Activated gamma-delta T cell (primary cell): ENCODE measurements around the gene CCDC57.

Source experiments
- DNase-seq: peaks from one replicate; lab custom pipeline; 2025; lab: John Stamatoyannopoulos, UW

CCDC57 gene

DNA sequence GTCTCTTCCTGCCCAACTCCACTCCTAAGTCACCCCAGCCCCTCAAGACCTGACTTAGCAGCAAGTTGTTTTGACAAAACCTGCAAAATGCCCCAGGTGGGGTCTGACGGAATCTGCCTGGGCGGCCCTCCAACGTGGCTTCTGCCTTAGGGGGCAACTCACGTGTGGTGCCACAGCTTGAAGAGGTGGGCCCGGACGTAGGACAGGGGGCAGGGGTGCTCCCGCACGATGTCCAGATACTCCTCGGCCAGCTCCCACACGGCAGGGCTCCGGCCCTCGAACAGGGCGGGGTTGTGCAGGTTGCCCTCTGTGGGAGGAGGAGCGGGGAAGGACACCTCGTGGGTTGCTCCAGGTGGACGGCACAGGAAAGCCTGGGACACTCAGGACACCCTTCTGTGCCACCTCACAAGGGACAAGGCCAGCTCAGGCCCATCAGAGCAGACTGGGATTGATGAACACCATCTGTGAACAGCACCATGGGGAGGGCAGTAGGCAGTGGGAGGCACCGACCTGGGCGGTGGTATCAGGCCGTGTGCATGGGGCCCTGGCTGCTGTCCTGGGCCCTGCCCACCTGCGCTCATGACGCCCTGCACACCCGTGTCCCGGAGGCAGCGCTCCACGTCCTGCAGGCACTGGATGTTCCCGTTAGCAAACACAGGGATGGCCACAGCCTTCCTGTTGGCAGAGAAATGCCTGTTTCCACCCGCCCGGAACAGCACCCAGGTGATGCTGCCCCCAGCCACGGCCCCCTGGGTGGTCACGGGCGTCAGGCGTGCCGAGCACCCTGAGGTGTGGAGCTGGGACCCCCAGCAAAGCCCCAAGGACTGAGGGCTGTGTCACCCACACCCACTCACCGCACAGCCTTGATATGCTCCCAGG is 151.4 kb downstream of the CCDC57 start:
- no peak for DNase-seq

DNA sequence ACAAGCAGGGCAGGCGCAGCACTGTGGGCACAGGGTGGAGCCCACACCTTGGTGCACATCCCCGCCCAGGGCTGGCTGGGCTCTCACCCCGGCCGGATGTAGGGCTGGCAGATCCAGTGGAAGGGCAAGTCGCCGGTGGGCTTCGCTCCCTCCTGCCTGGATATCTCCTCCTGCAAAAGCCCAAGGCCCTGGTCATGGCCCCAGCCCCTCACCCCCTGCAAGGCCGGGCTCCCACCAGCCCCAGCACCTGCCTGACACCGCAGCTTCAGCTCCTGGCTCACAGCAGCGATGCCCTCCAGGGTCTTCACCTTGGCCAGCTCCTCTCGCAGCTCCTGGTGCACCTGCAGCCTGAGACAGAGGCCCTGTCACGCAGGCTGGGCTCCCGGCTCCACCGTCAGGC is 152.0 kb downstream of the CCDC57 start:
- DNase-seq, result no peak

GRCh38 chr17:82060001-82060380 is 152.7 kb downstream of the CCDC57 start:
- DNase-seq, result no peak

DNA sequence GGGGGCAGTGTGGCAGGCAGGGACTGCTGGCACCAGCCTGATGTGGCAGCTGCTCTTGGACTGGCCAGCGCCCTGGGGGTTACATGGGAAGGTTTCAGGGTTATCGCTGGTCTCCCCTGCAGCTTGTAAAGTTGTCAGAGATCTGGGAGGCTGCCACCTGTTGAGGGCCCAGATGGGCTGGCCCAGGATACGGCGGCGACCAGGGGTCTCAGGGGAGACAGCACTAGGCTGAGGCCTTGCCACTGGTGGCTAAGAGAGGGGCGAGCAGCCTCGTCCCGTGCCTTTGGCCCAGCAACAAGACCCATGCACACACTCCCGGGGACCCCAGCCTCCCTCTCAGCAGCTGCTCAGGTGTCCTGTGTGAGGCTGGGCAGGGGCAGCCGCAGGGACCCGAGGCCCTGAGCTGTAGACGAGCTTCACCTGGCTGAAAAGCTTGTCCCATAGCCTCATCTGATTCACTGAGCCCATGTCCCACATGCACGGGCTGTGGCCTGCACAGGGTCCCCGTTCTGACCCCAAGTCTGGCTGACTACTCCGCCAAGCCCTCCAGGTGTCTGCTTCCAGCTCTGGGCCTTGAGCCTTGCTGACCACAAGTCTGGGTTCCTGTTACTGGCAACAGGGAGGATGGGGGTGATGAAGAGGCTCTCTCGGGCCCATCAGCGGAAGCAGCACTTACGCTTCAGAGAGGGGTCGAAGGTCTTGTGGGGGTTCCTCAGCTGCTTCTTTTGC is 153.2 kb downstream of the CCDC57 start:
- no peak for DNase-seq

DNA sequence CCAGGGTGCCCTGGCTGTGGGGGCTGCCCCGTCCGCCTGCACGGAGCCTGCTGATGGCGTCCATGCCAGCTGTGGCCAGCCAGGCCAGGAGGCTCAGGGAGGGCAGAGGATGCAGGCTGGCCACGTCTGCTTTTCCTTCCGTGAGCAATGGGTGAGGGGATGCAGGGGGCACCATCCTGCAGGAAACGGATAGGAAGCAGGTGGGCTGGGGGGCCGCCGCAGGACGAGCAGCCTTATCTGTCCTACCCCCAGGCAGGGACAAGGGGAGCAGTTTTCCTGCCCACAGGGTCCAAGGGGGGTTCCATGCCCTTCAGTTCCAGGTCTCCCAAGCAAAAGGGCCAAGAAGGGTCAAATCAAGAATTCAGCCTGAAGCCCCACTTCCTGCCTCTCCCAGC is 153.8 kb downstream of the CCDC57 start:
- DNase-seq, result no peak

DNA sequence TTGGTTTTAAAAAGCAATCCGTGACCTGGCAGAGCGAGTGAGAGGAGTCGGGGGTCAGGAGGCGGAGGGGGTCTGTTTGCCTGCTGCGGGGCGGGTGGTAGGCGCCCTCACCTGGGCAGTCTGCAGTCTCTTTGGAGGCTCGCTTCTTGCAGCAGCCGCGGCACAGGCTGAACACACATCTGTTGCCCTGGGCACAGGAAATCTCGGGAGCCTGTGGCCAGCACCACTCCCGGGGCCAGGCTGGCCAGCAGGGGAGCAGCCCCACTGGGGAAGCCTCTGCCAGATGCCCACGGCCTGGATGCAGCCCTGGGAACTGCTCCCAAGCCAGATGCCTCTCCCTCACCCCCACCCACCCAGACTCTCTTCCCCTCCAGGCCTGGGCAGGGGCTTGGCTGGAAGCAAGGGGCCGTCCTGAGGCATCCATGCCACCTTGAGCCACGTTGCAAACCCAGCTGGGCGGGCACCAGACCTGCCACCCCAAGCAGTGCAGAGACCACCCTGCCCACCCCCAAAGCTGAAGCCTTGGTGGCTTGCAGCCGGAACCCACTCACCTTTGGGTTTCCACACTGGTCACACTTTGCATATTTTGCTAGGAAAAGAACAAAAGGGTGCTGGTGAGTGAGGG is 154.3 kb downstream of the CCDC57 start:
- no peak for DNase-seq

DNA sequence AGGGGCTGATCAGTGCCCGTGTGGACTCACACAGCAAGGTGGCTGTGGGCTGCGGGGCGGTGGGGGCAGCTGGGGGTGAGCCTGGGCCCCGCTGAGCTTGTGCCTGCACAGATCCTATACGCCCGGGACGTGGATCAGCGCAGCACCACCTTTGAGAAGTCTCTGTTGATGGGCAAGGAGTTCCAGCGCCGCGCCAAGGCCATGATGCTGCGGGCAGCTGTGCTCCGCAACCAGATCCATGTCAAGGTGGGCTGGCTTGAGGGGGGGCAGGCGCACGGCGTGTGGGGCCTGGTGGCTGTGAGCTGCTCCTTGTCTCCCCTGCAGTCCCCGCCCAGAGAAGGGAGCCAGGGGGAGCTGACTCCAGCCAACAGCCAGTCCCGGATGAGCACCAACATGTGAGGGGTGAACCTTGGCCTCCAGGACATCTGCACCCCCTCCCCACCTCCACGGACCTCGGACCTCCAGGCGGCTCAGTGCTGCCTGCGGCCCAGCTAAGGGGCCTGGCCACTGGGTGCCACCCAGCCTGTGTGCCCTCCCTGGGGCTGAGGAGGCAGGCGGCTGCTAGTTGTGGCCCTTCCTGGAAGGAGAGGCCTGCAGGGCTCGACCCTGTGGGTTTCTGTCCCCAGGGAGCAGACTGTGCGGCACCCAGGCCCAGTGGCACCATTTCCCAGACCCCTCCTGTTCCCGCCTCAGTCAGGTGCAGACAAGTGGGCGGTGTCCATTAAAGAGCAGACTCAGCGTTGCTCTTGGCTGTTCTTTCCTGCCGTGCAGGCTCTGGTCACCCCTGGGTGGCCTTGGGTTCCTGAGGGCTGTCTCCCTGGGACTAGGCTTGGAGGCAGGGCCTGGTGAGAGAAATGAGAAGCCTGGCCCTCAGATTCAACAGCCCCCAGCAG is 155.7 kb downstream of the CCDC57 start:
- DNase-seq, result no peak

DNA sequence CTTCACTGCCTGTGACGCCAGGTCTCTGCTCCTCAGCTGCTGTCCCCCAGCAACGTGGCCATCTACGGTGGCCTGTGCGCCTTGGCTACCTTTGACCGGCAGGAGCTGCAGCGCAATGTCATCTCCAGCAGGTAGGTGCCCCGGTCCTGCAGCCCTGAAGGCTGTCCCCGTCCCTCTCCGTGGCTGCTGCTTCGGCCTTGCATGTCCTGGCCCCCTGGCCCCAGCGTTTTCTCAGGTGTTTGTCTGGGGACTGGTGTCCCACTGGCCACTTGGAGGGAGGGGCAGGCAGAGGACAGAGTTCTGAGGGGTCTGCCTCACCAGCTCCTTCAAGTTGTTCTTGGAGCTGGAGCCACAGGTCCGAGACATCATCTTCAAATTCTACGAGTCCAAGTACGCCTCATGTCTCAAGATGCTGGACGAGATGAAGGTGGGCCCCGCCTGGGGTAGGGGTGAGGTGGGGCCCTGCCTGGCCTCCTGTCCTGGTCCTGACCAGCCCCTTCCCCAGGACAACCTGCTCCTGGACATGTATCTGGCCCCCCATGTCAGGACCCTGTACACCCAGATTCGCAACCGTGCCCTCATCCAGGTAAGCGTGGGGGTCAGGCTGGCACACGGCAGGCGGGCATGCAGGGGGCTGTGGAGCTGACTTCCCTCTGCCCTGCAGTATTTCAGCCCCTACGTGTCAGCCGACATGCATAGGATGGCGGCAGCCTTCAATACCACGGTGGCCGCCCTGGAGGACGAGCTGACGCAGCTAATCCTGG is 156.5 kb downstream of the CCDC57 start:
- no peak for DNase-seq

DNA sequence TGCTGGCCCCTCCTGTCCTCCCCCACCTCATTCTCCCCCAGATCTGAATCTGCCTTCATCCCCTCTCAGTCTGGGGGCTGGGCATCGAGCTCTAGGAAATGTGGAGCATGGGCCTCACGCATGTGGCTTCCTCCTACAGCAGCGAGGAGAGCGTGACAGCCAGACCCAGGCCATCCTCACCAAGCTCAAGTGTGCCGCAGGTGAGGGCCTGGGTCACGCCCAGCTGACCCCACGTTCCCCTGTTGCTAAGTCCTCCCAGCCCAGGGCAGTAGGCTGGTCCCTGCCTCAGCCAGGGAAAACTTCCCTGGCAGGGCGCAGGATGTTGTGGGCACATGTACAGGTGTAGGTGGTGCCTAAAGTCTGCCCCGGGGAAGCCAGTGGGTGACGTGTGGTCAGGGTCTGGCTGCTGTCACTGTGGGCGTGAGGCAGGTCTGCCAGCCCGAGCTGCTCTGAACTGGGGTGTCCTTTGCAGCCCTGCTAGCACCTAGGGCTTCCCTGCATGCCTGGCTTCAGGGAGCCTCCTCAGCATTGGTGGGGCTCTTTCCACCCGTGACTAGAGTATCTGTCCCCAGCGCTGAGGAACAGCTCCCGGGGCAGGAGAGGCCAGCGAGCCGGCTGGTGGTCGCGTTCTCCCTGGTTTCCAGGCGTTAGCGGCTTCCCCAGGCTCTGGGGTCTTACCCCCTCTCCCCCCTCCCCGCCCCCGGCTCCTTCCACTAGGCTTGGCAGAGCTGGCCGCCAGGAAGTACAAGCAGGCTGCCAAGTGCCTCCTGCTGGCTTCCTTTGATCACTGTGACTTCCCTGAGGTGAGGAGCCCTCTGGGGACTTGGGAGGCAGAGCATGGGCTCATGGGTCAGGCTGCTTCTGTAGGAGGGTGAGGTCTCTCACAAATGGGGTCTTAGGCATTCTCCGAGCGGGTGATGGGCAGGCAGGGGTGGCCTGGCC is 157.3 kb downstream of the CCDC57 start:
- no peak for DNase-seq

GRCh38 chr17:82054351-82055022 is 158.2 kb downstream of the CCDC57 start:
- no peak for DNase-seq

- no peak for DNase-seq
Observed at GRCh38 chr17:82053556-82054263, 158.9 kb downstream of the CCDC57 start.

DNA sequence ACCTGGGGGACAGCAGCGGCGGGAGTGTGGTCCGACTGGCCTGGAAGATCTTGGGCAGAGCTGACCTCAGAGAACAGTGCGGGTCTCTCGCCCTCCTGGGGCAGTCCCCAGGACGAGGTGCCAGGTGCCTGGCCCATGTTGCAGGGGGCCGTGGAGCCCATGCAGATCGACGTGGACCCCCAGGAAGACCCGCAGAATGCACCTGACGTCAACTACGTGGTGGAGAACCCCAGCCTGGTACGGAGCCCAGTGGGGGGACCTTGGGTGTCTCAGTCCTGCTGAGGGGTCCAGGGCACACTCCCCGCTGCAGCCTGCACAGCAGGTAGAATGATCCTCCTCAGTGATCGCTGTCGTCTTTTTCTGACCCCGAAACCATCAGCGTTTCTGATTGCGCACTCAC is 159.5 kb downstream of the CCDC57 start:
- DNase-seq, result no peak

DNA sequence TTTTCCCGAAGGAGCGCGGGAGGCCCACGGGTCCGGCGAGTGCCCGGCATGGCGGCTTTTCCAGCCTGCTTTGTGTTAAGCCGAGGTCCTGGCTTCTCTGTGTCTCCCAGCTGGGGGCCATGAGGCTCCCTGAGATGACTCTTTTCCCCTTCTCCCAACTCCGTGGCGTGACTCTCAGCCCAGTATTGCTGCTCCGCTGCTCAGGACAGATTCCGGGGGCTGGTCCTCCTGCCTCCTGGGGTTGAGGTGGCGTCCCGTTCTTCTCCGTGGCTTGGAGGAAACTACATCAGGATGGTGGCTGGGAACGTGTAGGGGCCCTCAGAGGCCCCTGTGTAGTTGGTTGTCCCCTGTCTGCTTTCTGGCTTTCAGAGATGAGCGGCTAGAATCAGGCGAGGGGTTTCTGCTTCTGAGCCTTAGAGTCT is 160.0 kb downstream of the CCDC57 start:
- no peak for DNase-seq

- DNase-seq, result peak; percentile 70
Observed at GRCh38 chr17:82051776-82052637, 160.6 kb downstream of the CCDC57 start, which contains the start of the genes GPS1 and RFNG. Gene GPS1 (plus strand): TSS chr17:82051898. CDS start chr17:82051932, 34 bp downstream. Gene RFNG (minus strand): TSS chr17:82051811. CDS start chr17:82051766, 45 bp downstream.
